ENCODE data around the gene GMPPB.

GMPPB gene

GRCh38 chr3:49723628-49724551, at the start of gene GMPPB:
TSS of gene GMPPB (minus strand) at chr3:49723951. CDS start at chr3:49723726, 225 bp downstream.
- H3K27ac ChIP-seq = peak within 1 kb of the TSS; percentile 94
- peak; percentile 64; the same call in 1 of the 2 replicates for TF ChIP-seq ZFX (IDR thresholded peaks at IDR 0.05)
- TF ChIP-seq, protein P1, sequence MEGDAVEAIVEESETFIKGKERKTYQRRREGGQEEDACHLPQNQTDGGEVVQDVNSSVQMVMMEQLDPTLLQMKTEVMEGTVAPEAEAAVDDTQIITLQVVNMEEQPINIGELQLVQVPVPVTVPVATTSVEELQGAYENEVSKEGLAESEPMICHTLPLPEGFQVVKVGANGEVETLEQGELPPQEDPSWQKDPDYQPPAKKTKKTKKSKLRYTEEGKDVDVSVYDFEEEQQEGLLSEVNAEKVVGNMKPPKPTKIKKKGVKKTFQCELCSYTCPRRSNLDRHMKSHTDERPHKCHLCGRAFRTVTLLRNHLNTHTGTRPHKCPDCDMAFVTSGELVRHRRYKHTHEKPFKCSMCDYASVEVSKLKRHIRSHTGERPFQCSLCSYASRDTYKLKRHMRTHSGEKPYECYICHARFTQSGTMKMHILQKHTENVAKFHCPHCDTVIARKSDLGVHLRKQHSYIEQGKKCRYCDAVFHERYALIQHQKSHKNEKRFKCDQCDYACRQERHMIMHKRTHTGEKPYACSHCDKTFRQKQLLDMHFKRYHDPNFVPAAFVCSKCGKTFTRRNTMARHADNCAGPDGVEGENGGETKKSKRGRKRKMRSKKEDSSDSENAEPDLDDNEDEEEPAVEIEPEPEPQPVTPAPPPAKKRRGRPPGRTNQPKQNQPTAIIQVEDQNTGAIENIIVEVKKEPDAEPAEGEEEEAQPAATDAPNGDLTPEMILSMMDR (conservative IDR thresholded peaks at IDR 0.05) = no peak

GRCh38 chr3:49772703-49773102, 49.0 kb upstream of the GMPPB start:
- no peak overlapping the region for H3K27ac ChIP-seq
- no peak for TF ChIP-seq ZFX (IDR thresholded peaks at IDR 0.05)
- TF ChIP-seq, protein P1 (conservative IDR thresholded peaks at IDR 0.05) = no peak

GRCh38 chr3:49771340-49771938, 47.7 kb upstream of the GMPPB start:
- H3K27ac ChIP-seq = no peak overlapping the region
- TF ChIP-seq ZFX (IDR thresholded peaks at IDR 0.05) = no peak
- TF ChIP-seq, protein P1 (conservative IDR thresholded peaks at IDR 0.05) = no peak

DNA sequence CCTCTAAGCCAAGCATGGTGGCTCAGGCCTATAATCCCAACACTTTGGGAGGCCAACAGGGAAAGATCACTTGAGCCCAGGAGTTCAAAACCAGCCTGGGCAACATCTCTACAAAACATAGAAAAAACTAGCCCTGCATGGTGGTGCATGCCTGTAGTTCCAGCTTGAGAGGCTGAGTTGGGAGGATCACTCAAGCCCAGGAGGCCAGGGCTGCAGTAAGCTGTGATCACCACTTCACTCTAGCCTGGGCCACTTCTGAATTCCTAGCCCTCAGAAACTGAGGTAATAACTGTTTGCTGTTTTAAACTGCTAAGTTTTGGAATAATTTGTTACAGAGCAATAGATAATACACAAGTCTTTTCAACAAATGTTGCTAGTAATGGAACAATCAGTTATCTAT, 46.2 kb upstream of the GMPPB start:
- TF ChIP-seq, protein P1 (conservative IDR thresholded peaks at IDR 0.05) = no peak
- no peak for TF ChIP-seq ZFX (IDR thresholded peaks at IDR 0.05)
- peak overlapping the region; percentile 47 for H3K27ac ChIP-seq

GRCh38 chr3:49769286-49769915, 45.6 kb upstream of the GMPPB start:
- H3K27ac ChIP-seq = peak overlapping the region; percentile 47
- no peak for TF ChIP-seq ZFX (IDR thresholded peaks at IDR 0.05)
- TF ChIP-seq, protein P1 (conservative IDR thresholded peaks at IDR 0.05) = no peak

- TF ChIP-seq ZFX (IDR thresholded peaks at IDR 0.05) = no peak
- TF ChIP-seq, protein P1 (conservative IDR thresholded peaks at IDR 0.05) = no peak
- H3K27ac ChIP-seq = no peak overlapping the region
Observed at GRCh38 chr3:49763981-49764380, 40.2 kb upstream of the GMPPB start.

Measured in C4-2B (cell line).